ENCODE results near the gene LUZP2. TPM values are rescaled to one million over a fixed set of nuclear protein-coding genes. Genes with fewer than 3 reads are reported as not detected.

LUZP2 gene
- total and polyA plus RNA-seq, 2 donors (not counting 1 experiment from before 2014, with no cell fraction given) = not detected

DNA sequence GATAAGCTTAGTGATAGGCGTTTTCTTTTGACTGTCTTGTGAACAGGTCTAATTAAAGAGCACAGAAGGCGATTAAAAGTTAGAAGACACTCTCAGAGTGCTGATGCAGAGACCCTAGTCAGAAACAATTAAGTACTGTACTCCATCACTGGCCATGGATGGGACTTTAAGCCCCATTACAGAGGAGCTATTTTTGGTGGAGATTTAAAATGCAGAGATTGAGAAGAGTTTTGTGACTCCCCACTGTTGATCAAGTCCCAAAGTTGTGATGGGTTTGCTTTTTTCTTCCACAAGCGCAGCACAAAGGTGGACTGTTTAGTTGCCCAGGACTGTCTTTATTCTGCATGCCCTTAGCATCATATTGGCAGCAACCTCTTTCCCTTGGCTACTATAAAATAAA is 978 bp downstream of the LUZP2 start:
- WGBS (ENCODE audit: insufficient coverage) = 93% methylated on average over 2 of the region's 3 CpGs
- Mint-ChIP-seq H3K9me3 (ENCODE audit: insufficient read depth) (no peaks in the 10 kb centered on the region), H3K4me3 (no peak overlapping the region), H3K27me3 (peaks cover 13% of the 10 kb centered on the region), H3K4me1 (no peaks in the 10 kb centered on the region), H3K27ac (no peak overlapping the region)
- peaks cover 0 to 4% (median 0%) of the 10 kb centered on the region in 3 donors for H3K9me3 ChIP-seq (ENCODE audit: control extremely low read depth in 1 of 3, control insufficient read depth in 2 of 3, insufficient read depth in 1 of 3, low read length in 2 of 3)
- peaks cover 0 to 12% (median 2%) of the 10 kb centered on the region in 4 experiments for H3K27me3 ChIP-seq (replicated peaks in 1 of 4; ENCODE audit: control extremely low read depth in 1 of 4, control insufficient read depth in 3 of 4, insufficient read depth in 4 of 4, low read length in 3 of 4)
- no peak overlapping the region for H2AFZ ChIP-seq (ENCODE audit: insufficient read depth, low read depth, low read length, poor library complexity, severe bottlenecking)
- H3K4me2 ChIP-seq (replicated peaks; ENCODE audit: low read depth, low read length, poor library complexity, severe bottlenecking) = no peak overlapping the region
- intact Hi-C loops (cut with micrococcal nuclease) = no loop called here
- DNase-seq (no peak), ATAC-seq (ENCODE audit: low read depth) (no peak)
- TF ChIP-seq EZH2 (IDR thresholded peaks at IDR 0.05; ENCODE audit: borderline replicate concordance, insufficient read depth, low read depth, low read length, poor library complexity, severe bottlenecking) = no peak
- TF ChIP-seq, protein P1, sequence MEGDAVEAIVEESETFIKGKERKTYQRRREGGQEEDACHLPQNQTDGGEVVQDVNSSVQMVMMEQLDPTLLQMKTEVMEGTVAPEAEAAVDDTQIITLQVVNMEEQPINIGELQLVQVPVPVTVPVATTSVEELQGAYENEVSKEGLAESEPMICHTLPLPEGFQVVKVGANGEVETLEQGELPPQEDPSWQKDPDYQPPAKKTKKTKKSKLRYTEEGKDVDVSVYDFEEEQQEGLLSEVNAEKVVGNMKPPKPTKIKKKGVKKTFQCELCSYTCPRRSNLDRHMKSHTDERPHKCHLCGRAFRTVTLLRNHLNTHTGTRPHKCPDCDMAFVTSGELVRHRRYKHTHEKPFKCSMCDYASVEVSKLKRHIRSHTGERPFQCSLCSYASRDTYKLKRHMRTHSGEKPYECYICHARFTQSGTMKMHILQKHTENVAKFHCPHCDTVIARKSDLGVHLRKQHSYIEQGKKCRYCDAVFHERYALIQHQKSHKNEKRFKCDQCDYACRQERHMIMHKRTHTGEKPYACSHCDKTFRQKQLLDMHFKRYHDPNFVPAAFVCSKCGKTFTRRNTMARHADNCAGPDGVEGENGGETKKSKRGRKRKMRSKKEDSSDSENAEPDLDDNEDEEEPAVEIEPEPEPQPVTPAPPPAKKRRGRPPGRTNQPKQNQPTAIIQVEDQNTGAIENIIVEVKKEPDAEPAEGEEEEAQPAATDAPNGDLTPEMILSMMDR (IDR thresholded peaks at IDR 0.05) = no peak
- no peaks in the 10 kb centered on the region for H4K20me1 ChIP-seq (ENCODE audit: control insufficient read depth, insufficient read depth, low read length, poor library complexity, severe bottlenecking)
- ChIA-PET CTCF (no interaction called here), POLR2A (no interaction called here)
- no peak overlapping the region for H3K27ac ChIP-seq (ENCODE audit: low read length in 2 of 2)
- H3K79me2 ChIP-seq (ENCODE audit: control insufficient read depth, insufficient read depth, low read length) = no peaks in the 10 kb centered on the region
- H3K36me3 ChIP-seq (replicated peaks in 1 of 2; ENCODE audit: control extremely low read depth in 1 of 2, control insufficient read depth in 1 of 2, extremely low read depth in 1 of 2, insufficient read depth in 2 of 2, low read length in 1 of 2) = no peaks in the 10 kb centered on the region
- H3K4me1 ChIP-seq (ENCODE audit: control insufficient read depth in 2 of 2, insufficient read depth in 2 of 2, low read length in 2 of 2) = no peaks in the 10 kb centered on the region
- no peak overlapping the region for H3K9ac ChIP-seq (ENCODE audit: low read length)
- H3K4me3 ChIP-seq (ENCODE audit: control extremely low read depth in 1 of 5, extremely low read depth in 1 of 5, insufficient read depth in 1 of 5, low read depth in 2 of 5, low read length in 4 of 5) = no peak overlapping the region

DNA sequence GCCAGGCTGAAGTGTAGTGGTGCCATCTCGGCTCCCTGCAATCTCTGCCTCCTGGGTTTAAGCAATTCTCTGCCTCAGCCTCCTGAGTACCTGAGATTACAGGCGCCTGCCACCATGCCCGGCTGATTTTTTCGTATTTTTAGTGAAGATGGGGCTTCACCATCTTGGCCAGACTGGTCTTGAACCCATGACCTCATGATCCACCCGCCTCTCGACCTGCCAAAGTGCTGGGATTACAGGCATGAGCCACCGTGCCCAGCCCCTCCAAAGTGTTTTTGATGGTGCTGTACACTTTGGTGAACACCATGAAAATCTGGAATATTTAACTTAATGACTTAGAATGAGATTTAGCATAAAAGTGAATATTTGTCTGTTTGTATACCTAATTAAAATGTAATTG is 5.6 kb downstream of the LUZP2 start:
- no peaks in the 10 kb centered on the region for H4K20me1 ChIP-seq (ENCODE audit: control insufficient read depth, insufficient read depth, low read length, poor library complexity, severe bottlenecking)
- POLR2A ChIA-PET = no interaction called here
- no peak for TF ChIP-seq EZH2 (IDR thresholded peaks at IDR 0.05; ENCODE audit: borderline replicate concordance, insufficient read depth, low read depth, low read length, poor library complexity, severe bottlenecking)
- TF ChIP-seq, protein P1 (IDR thresholded peaks at IDR 0.05) = no peak
- H3K4me2 ChIP-seq (replicated peaks; ENCODE audit: low read depth, low read length, poor library complexity, severe bottlenecking) = no peak overlapping the region
- intact Hi-C loops (cut with micrococcal nuclease) = no loop called here
- CTCF ChIA-PET = no interaction called here
- H3K9me3 ChIP-seq (ENCODE audit: control extremely low read depth in 1 of 3, control insufficient read depth in 2 of 3, insufficient read depth in 1 of 3, low read length in 2 of 3) = no peaks in the 10 kb centered on the region
- DNase-seq = no peak
- H3K4me3 Mint-ChIP-seq = no peak overlapping the region
- no peaks in the 10 kb centered on the region for H3K36me3 ChIP-seq (replicated peaks in 1 of 2; ENCODE audit: control extremely low read depth in 1 of 2, control insufficient read depth in 1 of 2, extremely low read depth in 1 of 2, insufficient read depth in 2 of 2, low read length in 1 of 2)
- WGBS (ENCODE audit: insufficient coverage) = 91% methylated on average over 7 of the region's 7 CpGs
- H3K27ac ChIP-seq (ENCODE audit: low read length in 2 of 2) = no peak overlapping the region
- H2AFZ ChIP-seq (ENCODE audit: insufficient read depth, low read depth, low read length, poor library complexity, severe bottlenecking) = no peak overlapping the region
- no peaks in the 10 kb centered on the region for H3K4me1 Mint-ChIP-seq
- H3K27me3 Mint-ChIP-seq = peaks cover 6% of the 10 kb centered on the region
- no peak overlapping the region for H3K27ac Mint-ChIP-seq
- H3K9me3 Mint-ChIP-seq (ENCODE audit: insufficient read depth) = no peaks in the 10 kb centered on the region
- no peaks in the 10 kb centered on the region for H3K27me3 ChIP-seq (replicated peaks in 1 of 4; ENCODE audit: control extremely low read depth in 1 of 4, control insufficient read depth in 3 of 4, insufficient read depth in 4 of 4, low read length in 3 of 4)
- H3K79me2 ChIP-seq (ENCODE audit: control insufficient read depth, insufficient read depth, low read length) = no peaks in the 10 kb centered on the region
- H3K4me3 ChIP-seq (ENCODE audit: control extremely low read depth in 1 of 5, extremely low read depth in 1 of 5, insufficient read depth in 1 of 5, low read depth in 2 of 5, low read length in 4 of 5) = no peak overlapping the region
- H3K4me1 ChIP-seq (ENCODE audit: control insufficient read depth in 2 of 2, insufficient read depth in 2 of 2, low read length in 2 of 2) = no peaks in the 10 kb centered on the region
- ATAC-seq (ENCODE audit: low read depth) = no peak
- no peak overlapping the region for H3K9ac ChIP-seq (ENCODE audit: low read length)
